DMS 273 (cell line): Measurements from ENCODE around the gene GRIK1.

Experiments
- DNase-seq: peaks from one replicate; lab custom pipeline; 2025; ENCODE audit not compliant: unreplicated experiment; lab: John Stamatoyannopoulos, UW

The GRIK1 gene

GRCh38 chr21:29914326-29914725 is 25.5 kb downstream of the GRIK1 start:
- no peak for DNase-seq

GRCh38 chr21:29909571-29909970 is 30.2 kb downstream of the GRIK1 start:
- DNase-seq = no peak

- no peak for DNase-seq
These were observed 35.2 kb downstream of the GRIK1 start for GRCh38 chr21:29904359-29905282.

- no peak for DNase-seq
These were observed 42.9 kb downstream of the GRIK1 start for GRCh38 chr21:29896884-29897283.

GRCh38 chr21:29893687-29894086 is 46.1 kb downstream of the GRIK1 start:
- no peak for DNase-seq

GRCh38 chr21:29892379-29892778 is 47.4 kb downstream of the GRIK1 start:
- no peak for DNase-seq

GRCh38 chr21:29888437-29888836 is 51.4 kb downstream of the GRIK1 start:
- DNase-seq = no peak

GRCh38 chr21:29887313-29888009 is 52.3 kb downstream of the GRIK1 start:
- DNase-seq = no peak

GRCh38 chr21:29885491-29885890 is 54.3 kb downstream of the GRIK1 start:
- DNase-seq = no peak

- DNase-seq = no peak
These were observed 63.9 kb downstream of the GRIK1 start for GRCh38 chr21:29875873-29876272.

GRCh38 chr21:29875036-29875716 is 64.6 kb downstream of the GRIK1 start:
- no peak for DNase-seq

GRCh38 chr21:29873908-29874307 is 65.9 kb downstream of the GRIK1 start:
- no peak for DNase-seq

- DNase-seq = no peak
These were observed 69.0 kb downstream of the GRIK1 start for GRCh38 chr21:29870814-29871213.

GRCh38 chr21:29867796-29868195 is 72.0 kb downstream of the GRIK1 start:
- no peak for DNase-seq

- no peak for DNase-seq
These were observed 79.5 kb downstream of the GRIK1 start for GRCh38 chr21:29860346-29860745.

GRCh38 chr21:29857150-29857549 is 82.6 kb downstream of the GRIK1 start:
- no peak for DNase-seq

GRCh38 chr21:29854795-29855194 is 85.0 kb downstream of the GRIK1 start:
- no peak for DNase-seq

- DNase-seq = no peak
These were observed 88.2 kb downstream of the GRIK1 start for GRCh38 chr21:29851611-29852010.

GRCh38 chr21:29849735-29850176 is 90.0 kb downstream of the GRIK1 start:
- peak; percentile 67 for DNase-seq

GRCh38 chr21:29843804-29844203 is 96.0 kb downstream of the GRIK1 start:
- DNase-seq = no peak

GRCh38 chr21:29834617-29835016 is 105.2 kb downstream of the GRIK1 start:
- no peak for DNase-seq

GRCh38 chr21:29832217-29832616 is 107.6 kb downstream of the GRIK1 start:
- no peak for DNase-seq
